GM23338 (cell line): Measurements from ENCODE around the gene COQ8B. TPM values are rescaled to one million over a fixed set of nuclear protein-coding genes. Genes with fewer than 3 reads are reported as not detected.

Experiments used
- ATAC-seq: fragments of 200-7000 bp; cut with Tn5 transposase; 3 replicates; pipeline ENCODE4 v1.9.1; 2020
- DNase-seq: peaks from one replicate; pipeline ENCODE4 v3.0.0-alpha.2; 2015; ENCODE audit warnings: low spot score
- H2AFZ ChIP-seq: fragments of 200-600 bp; sonication (generic); 2 replicates; pipeline ENCODE4 v1.8.0; 2016; ENCODE audit warnings: antibody characterized with exemption, mild to moderate bottlenecking, moderate library complexity
- H3F3A ChIP-seq: fragments of 200-600 bp; sonication (generic); replicated peaks from 2 replicates; pipeline ENCODE4 v1.8.0; 2017; ENCODE audit warnings: antibody characterized with exemption, mixed run types, low read depth
- H3K27ac ChIP-seq: fragments of 200-600 bp; sonication (generic); 2 replicates; pipeline ENCODE4 v1.6.1; 2016; ENCODE audit warnings: low read depth
- H3K27me3 ChIP-seq: fragments of 200-600 bp; sonication (generic); 2 replicates; pipeline ENCODE4 v1.8.0; 2016; ENCODE audit warnings: mild to moderate bottlenecking, mixed run types, moderate library complexity; ENCODE audit not compliant: insufficient read depth
- H3K36me3 ChIP-seq: fragments of 200-600 bp; sonication (generic); 2 replicates; pipeline ENCODE4 v1.8.0; 2016; ENCODE audit warnings: mild to moderate bottlenecking; ENCODE audit not compliant: insufficient read depth
- H3K4me1 ChIP-seq: fragments of 200-600 bp; sonication (generic); 2 replicates; pipeline ENCODE4 v1.8.0; 2016; ENCODE audit warnings: mild to moderate bottlenecking, moderate library complexity; ENCODE audit not compliant: insufficient read depth
- H3K4me2 ChIP-seq: fragments of 200-600 bp; sonication (generic); 2 replicates; pipeline ENCODE4 v1.7.1; 2017; ENCODE audit warnings: mixed run types
- H3K4me3 ChIP-seq: fragments of 200-600 bp; sonication (generic); 2 replicates; pipeline ENCODE4 v1.6.1; 2016; ENCODE audit warnings: mixed run types
- H3K79me2 ChIP-seq: fragments of 200-600 bp; sonication (generic); replicated peaks from 2 replicates; pipeline ENCODE4 v1.8.0; 2017; ENCODE audit warnings: mild to moderate bottlenecking; ENCODE audit not compliant: insufficient read depth
- H3K9me2 ChIP-seq: fragments of 200-600 bp; sonication (generic); 2 replicates; pipeline ENCODE4 v1.8.0; 2017; ENCODE audit not compliant: insufficient read depth
- H4K20me1 ChIP-seq: fragments of 200-600 bp; sonication (generic); replicated peaks from 2 replicates; pipeline ENCODE4 v1.8.0; 2017; ENCODE audit warnings: mild to moderate bottlenecking; ENCODE audit not compliant: insufficient read depth
- H3K27ac Mint-ChIP-seq: 2 replicates; pipeline ENCODE4 v1.8.0; 2020; ENCODE audit warnings: inconsistent platforms, mild to moderate bottlenecking, moderate library complexity, mixed read lengths
- H3K27me3 Mint-ChIP-seq: 3 replicates; pipeline ENCODE4 v1.8.0; 2022; ENCODE audit warnings: low read depth, mild to moderate bottlenecking, moderate library complexity, mixed read lengths, inconsistent platforms; ENCODE audit not compliant: insufficient read depth, poor library complexity
- H3K36me3 Mint-ChIP-seq: 3 replicates; pipeline ENCODE4 v1.8.0; 2021; ENCODE audit warnings: low read depth, mild to moderate bottlenecking, inconsistent platforms, moderate library complexity, mixed read lengths
- H3K4me1 Mint-ChIP-seq: 3 replicates; pipeline ENCODE4 v1.8.0; 2020; ENCODE audit warnings: mild to moderate bottlenecking, inconsistent platforms, mixed read lengths
- H3K4me3 Mint-ChIP-seq: 3 replicates; pipeline ENCODE4 v1.8.0; 2021; ENCODE audit warnings: moderate library complexity, mild to moderate bottlenecking, inconsistent platforms, mixed read lengths
- H3K9me3 Mint-ChIP-seq: 3 replicates; pipeline ENCODE4 v1.8.0; 2020; ENCODE audit warnings: moderate library complexity, mild to moderate bottlenecking, inconsistent platforms, mixed read lengths
- CREB1 ChIP-seq: fragments of 250-450 bp; sonication (Bioruptor Pico); IDR thresholded peaks from 2 replicates; pipeline ENCODE4 v1.5.0; 2020; ENCODE audit warnings: low read depth, mild to moderate bottlenecking, moderate library complexity
- EZH2phosphoT487 ChIP-seq: fragments of 200-600 bp; sonication (generic); IDR thresholded peaks from one replicate; pipeline ENCODE4 v1.8.1; 2018; ENCODE audit warnings: antibody characterized with exemption; ENCODE audit not compliant: unreplicated experiment
- JUNB ChIP-seq: IDR thresholded peaks from one replicate; pipeline ENCODE4 v1.6.1; 2016; ENCODE audit warnings: antibody characterized with exemption; ENCODE audit not compliant: unreplicated experiment
- POLR2AphosphoS5 ChIP-seq: IDR thresholded peaks from 2 replicates; pipeline ENCODE4 v1.6.1; 2016; ENCODE audit warnings: antibody characterized with exemption, low read depth
- STAT1 ChIP-seq: IDR thresholded peaks from one replicate; pipeline ENCODE4 v1.6.1; 2016; ENCODE audit warnings: antibody characterized with exemption; ENCODE audit not compliant: unreplicated experiment
- ZNF114 ChIP-seq: fragments of 250-450 bp; sonication (Bioruptor Pico); IDR thresholded peaks from 2 replicates; pipeline ENCODE4 v1.5.0; 2020; ENCODE audit warnings: mild to moderate bottlenecking, moderate library complexity
- ZNF331 ChIP-seq: fragments of 250-450 bp; sonication (Bioruptor Pico); IDR thresholded peaks from 2 replicates; pipeline ENCODE4 v1.5.0; 2020; ENCODE audit warnings: low read depth, mild to moderate bottlenecking, moderate library complexity
- polyA plus RNA-seq: library from polyadenylated mRNA; unstranded; fragments of >200 nt; fragmentation: Nextera tagmentation; extraction: Ambion mirVana; gene quantifications from 2 replicates; pipeline ENCODE4 v1.2.1, GENCODE V29; 2016
- total RNA-seq: library from RNA; depleted of rRNA; stranded (reverse); fragments of >200 nt; shearing (Covaris generic); gene quantifications from 2 replicates; pipeline ENCODE4 v1.2.3, GENCODE V29; 2014
- TF ChIP-seq, protein P1 (sequence below): IDR thresholded peaks from 2 replicates; pipeline ENCODE4 v1.6.1; 2016; ENCODE audit warnings: antibody characterized with exemption
- TF ChIP-seq, protein P2 (sequence below): IDR thresholded peaks from one replicate; pipeline ENCODE4 v1.6.1; 2018; ENCODE audit warnings: antibody characterized with exemption; ENCODE audit not compliant: unreplicated experiment
- TF ChIP-seq, protein P3 (sequence below): fragments of 250-450 bp; sonication (Bioruptor Pico); IDR thresholded peaks from 2 replicates; pipeline ENCODE4 v1.5.0; 2020; ENCODE audit warnings: mild to moderate bottlenecking, moderate library complexity
- TF ChIP-seq, protein P4 (sequence below), 2 experiments: fragments of 200-600 bp in 1 of 2; sonication (generic) in 1 of 2; conservative IDR thresholded peaks; 2 replicates each; pipeline versions ENCODE4 v1.5.1 to v1.6.1; 2016 to 2017; ENCODE audit warnings: antibody characterized with exemption in 2 of 2, low read depth in 2 of 2, mild to moderate bottlenecking in 2 of 2, moderate library complexity in 1 of 2

COQ8B gene
- total and polyA plus RNA-seq, 2 experiments from 2014 or later: 13.9 to 59.6 TPM

DNA sequence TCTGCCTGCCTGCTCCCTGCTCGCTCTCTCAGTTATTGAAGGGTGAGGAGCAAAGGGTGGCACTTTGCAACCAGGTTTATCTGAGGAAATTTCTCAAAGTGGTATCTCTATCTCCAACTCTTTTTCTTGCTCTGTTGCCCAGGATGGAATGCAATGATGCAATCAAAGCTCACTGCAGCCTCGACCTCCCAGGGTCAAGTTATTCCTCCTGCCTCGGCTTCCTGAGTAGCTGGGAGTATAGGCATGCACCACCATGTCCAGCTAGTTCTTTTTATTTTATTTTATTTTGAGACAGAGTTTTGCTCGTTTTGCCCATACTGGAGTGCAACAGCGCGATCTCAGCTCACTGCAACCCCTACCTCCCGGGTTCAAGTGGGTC is 28.7 kb upstream of the COQ8B start:
- H4K20me1 ChIP-seq: no peaks in the 10 kb centered on the region
- H3K36me3 ChIP-seq: no peaks in the 10 kb centered on the region; the same call in 1 of the 2 replicates
- H3K27me3 ChIP-seq: no peaks in the 10 kb centered on the region
- no peaks in the 10 kb centered on the region for H3F3A ChIP-seq
- Mint-ChIP-seq H3K4me3 (no peak overlapping the region), H3K27ac (no peak overlapping the region), H3K4me1 (peaks cover 31% of the 10 kb centered on the region), H3K9me3 (no peaks in the 10 kb centered on the region), H3K27me3 (peaks cover 20% of the 10 kb centered on the region), H3K36me3 (peaks cover 20% of the 10 kb centered on the region)
- no peak overlapping the region for H2AFZ ChIP-seq
- no peak overlapping the region for H3K4me3 ChIP-seq
- TF ChIP-seq, protein P1, sequence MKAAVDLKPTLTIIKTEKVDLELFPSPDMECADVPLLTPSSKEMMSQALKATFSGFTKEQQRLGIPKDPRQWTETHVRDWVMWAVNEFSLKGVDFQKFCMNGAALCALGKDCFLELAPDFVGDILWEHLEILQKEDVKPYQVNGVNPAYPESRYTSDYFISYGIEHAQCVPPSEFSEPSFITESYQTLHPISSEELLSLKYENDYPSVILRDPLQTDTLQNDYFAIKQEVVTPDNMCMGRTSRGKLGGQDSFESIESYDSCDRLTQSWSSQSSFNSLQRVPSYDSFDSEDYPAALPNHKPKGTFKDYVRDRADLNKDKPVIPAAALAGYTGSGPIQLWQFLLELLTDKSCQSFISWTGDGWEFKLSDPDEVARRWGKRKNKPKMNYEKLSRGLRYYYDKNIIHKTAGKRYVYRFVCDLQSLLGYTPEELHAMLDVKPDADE: no peak
- TF ChIP-seq, protein P2, sequence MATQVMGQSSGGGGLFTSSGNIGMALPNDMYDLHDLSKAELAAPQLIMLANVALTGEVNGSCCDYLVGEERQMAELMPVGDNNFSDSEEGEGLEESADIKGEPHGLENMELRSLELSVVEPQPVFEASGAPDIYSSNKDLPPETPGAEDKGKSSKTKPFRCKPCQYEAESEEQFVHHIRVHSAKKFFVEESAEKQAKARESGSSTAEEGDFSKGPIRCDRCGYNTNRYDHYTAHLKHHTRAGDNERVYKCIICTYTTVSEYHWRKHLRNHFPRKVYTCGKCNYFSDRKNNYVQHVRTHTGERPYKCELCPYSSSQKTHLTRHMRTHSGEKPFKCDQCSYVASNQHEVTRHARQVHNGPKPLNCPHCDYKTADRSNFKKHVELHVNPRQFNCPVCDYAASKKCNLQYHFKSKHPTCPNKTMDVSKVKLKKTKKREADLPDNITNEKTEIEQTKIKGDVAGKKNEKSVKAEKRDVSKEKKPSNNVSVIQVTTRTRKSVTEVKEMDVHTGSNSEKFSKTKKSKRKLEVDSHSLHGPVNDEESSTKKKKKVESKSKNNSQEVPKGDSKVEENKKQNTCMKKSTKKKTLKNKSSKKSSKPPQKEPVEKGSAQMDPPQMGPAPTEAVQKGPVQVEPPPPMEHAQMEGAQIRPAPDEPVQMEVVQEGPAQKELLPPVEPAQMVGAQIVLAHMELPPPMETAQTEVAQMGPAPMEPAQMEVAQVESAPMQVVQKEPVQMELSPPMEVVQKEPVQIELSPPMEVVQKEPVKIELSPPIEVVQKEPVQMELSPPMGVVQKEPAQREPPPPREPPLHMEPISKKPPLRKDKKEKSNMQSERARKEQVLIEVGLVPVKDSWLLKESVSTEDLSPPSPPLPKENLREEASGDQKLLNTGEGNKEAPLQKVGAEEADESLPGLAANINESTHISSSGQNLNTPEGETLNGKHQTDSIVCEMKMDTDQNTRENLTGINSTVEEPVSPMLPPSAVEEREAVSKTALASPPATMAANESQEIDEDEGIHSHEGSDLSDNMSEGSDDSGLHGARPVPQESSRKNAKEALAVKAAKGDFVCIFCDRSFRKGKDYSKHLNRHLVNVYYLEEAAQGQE: no peak
- TF ChIP-seq, protein P3, sequence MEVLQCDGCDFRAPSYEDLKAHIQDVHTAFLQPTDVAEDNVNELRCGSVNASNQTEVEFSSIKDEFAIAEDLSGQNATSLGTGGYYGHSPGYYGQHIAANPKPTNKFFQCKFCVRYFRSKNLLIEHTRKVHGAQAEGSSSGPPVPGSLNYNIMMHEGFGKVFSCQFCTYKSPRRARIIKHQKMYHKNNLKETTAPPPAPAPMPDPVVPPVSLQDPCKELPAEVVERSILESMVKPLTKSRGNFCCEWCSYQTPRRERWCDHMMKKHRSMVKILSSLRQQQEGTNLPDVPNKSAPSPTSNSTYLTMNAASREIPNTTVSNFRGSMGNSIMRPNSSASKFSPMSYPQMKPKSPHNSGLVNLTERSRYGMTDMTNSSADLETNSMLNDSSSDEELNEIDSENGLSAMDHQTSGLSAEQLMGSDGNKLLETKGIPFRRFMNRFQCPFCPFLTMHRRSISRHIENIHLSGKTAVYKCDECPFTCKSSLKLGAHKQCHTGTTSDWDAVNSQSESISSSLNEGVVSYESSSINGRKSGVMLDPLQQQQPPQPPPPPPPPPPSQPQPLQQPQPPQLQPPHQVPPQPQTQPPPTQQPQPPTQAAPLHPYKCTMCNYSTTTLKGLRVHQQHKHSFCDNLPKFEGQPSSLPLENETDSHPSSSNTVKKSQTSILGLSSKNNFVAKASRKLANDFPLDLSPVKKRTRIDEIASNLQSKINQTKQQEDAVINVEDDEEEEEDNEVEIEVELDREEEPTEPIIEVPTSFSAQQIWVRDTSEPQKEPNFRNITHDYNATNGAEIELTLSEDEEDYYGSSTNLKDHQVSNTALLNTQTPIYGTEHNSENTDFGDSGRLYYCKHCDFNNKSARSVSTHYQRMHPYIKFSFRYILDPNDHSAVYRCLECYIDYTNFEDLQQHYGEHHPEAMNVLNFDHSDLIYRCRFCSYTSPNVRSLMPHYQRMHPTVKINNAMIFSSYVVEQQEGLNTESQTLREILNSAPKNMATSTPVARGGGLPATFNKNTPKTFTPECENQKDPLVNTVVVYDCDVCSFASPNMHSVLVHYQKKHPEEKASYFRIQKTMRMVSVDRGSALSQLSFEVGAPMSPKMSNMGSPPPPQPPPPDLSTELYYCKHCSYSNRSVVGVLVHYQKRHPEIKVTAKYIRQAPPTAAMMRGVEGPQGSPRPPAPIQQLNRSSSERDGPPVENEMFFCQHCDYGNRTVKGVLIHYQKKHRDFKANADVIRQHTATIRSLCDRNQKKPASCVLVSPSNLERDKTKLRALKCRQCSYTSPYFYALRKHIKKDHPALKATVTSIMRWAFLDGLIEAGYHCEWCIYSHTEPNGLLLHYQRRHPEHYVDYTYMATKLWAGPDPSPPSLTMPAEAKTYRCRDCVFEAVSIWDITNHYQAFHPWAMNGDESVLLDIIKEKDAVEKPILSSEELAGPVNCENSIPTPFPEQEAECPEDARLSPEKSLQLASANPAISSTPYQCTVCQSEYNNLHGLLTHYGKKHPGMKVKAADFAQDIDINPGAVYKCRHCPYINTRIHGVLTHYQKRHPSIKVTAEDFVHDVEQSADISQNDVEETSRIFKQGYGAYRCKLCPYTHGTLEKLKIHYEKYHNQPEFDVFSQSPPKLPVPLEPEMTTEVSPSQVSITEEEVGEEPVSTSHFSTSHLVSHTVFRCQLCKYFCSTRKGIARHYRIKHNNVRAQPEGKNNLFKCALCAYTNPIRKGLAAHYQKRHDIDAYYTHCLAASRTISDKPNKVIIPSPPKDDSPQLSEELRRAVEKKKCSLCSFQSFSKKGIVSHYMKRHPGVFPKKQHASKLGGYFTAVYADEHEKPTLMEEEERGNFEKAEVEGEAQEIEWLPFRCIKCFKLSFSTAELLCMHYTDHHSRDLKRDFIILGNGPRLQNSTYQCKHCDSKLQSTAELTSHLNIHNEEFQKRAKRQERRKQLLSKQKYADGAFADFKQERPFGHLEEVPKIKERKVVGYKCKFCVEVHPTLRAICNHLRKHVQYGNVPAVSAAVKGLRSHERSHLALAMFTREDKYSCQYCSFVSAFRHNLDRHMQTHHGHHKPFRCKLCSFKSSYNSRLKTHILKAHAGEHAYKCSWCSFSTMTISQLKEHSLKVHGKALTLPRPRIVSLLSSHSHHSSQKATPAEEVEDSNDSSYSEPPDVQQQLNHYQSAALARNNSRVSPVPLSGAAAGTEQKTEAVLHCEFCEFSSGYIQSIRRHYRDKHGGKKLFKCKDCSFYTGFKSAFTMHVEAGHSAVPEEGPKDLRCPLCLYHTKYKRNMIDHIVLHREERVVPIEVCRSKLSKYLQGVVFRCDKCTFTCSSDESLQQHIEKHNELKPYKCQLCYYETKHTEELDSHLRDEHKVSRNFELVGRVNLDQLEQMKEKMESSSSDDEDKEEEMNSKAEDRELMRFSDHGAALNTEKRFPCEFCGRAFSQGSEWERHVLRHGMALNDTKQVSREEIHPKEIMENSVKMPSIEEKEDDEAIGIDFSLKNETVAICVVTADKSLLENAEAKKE (CRISPR knock-in tag): no peak
- TF ChIP-seq CREB1 (CRISPR knock-in tag) (no peak), STAT1 (no peak), ZNF331 (CRISPR knock-in tag) (no peak), EZH2phosphoT487 (no peak), JUNB (no peak), ZNF114 (CRISPR knock-in tag) (no peak), POLR2AphosphoS5 (no peak)
- TF ChIP-seq, protein P4, sequence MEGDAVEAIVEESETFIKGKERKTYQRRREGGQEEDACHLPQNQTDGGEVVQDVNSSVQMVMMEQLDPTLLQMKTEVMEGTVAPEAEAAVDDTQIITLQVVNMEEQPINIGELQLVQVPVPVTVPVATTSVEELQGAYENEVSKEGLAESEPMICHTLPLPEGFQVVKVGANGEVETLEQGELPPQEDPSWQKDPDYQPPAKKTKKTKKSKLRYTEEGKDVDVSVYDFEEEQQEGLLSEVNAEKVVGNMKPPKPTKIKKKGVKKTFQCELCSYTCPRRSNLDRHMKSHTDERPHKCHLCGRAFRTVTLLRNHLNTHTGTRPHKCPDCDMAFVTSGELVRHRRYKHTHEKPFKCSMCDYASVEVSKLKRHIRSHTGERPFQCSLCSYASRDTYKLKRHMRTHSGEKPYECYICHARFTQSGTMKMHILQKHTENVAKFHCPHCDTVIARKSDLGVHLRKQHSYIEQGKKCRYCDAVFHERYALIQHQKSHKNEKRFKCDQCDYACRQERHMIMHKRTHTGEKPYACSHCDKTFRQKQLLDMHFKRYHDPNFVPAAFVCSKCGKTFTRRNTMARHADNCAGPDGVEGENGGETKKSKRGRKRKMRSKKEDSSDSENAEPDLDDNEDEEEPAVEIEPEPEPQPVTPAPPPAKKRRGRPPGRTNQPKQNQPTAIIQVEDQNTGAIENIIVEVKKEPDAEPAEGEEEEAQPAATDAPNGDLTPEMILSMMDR (conservative IDR thresholded peaks at IDR 0.05; ENCODE audit: low read depth in 2 of 2): no peak
- DNase-seq (no peak), ATAC-seq (no peak)
- H3K4me1 ChIP-seq: peaks cover 19% of the 10 kb centered on the region
- H3K79me2 ChIP-seq: peaks cover 5% of the 10 kb centered on the region
- peak overlapping the region; percentile 57 for H3K4me2 ChIP-seq
- peak overlapping the region; percentile 86; the same call in 1 of the 2 replicates for H3K27ac ChIP-seq
- no peaks in the 10 kb centered on the region; the same call in 1 of the 2 replicates for H3K9me2 ChIP-seq
